WTC11 (cell line): ENCODE results near the gene FBN2. TPM values are rescaled to one million over a fixed set of nuclear protein-coding genes. Genes with fewer than 3 reads are reported as not detected.

Experiments used
- ATAC-seq: fragments of 200-7000 bp; cut with Tn5 transposase; 2 replicates; pipeline ENCODE4 v1.10.0; 2021; ENCODE audit warnings: mild to moderate bottlenecking, moderate library complexity
- CTCF ChIA-PET: fragments of 300-600 bp; sonication (Branson Sonifier 250); formaldehyde crosslinking; loops from one replicate; lab custom pipeline; 2021; ENCODE audit warnings: antibody characterized with exemption; lab: Charles Lee
- POLR2A ChIA-PET: fragments of 350-600 bp; sonication (Branson Sonifier 250); formaldehyde crosslinking; loops from one replicate; lab custom pipeline; 2021; ENCODE audit warnings: antibody characterized with exemption; lab: Charles Lee
- DNase-seq: peaks from one replicate; pipeline ENCODE4 v3.0.0; 2021; ENCODE audit warnings: low spot score
- H3K27ac Mint-ChIP-seq: 2 replicates; pipeline ENCODE4 v1.8.0; 2021; ENCODE audit warnings: mixed read lengths
- H3K27me3 Mint-ChIP-seq: 2 replicates; pipeline ENCODE4 v1.8.0; 2021; ENCODE audit warnings: low read depth, mild to moderate bottlenecking, moderate library complexity, mixed read lengths
- H3K36me3 Mint-ChIP-seq: 2 replicates; pipeline ENCODE4 v1.8.0; 2021; ENCODE audit warnings: mixed read lengths
- H3K4me1 Mint-ChIP-seq: 2 replicates; pipeline ENCODE4 v1.8.0; 2022; ENCODE audit warnings: mixed read lengths
- H3K4me3 Mint-ChIP-seq: 2 replicates; pipeline ENCODE4 v1.8.0; 2021; ENCODE audit warnings: mild to moderate bottlenecking, moderate library complexity, mixed read lengths
- H3K9me3 Mint-ChIP-seq: 2 replicates; pipeline ENCODE4 v1.8.0; 2021; ENCODE audit warnings: mixed read lengths
- ARID4B ChIP-seq: sonication (generic); formaldehyde crosslinking; IDR thresholded peaks from 2 replicates; pipeline ENCODE4 v1.8.0; 2023; ENCODE audit warnings: missing genetic modification reagents, mild to moderate bottlenecking, borderline replicate concordance
- ATF3 ChIP-seq: sonication (generic); formaldehyde crosslinking; conservative IDR thresholded peaks from 2 replicates; pipeline ENCODE4 v1.8.1; 2022; ENCODE audit warnings: mild to moderate bottlenecking, missing genetic modification reagents
- CREB1 ChIP-seq: sonication (generic); formaldehyde crosslinking; IDR thresholded peaks from 2 replicates; pipeline ENCODE4 v1.8.0; 2023; ENCODE audit warnings: mild to moderate bottlenecking, missing genetic modification reagents
- GRHL2 ChIP-seq: fragments of 250-450 bp; sonication (Bioruptor Pico); IDR thresholded peaks from 2 replicates; pipeline ENCODE4 v1.8.0; 2022; ENCODE audit warnings: mild to moderate bottlenecking, moderate library complexity; ENCODE audit not compliant: insufficient replicate concordance, severe bottlenecking
- JAZF1 ChIP-seq: fragments of 250-450 bp; sonication (Bioruptor Pico); IDR thresholded peaks from 2 replicates; pipeline ENCODE4 v1.9.0; 2021; ENCODE audit warnings: moderate library complexity, mild to moderate bottlenecking, inconsistent platforms
- MYBL2 ChIP-seq: sonication (generic); formaldehyde crosslinking; IDR thresholded peaks from 2 replicates; pipeline ENCODE4 v1.8.1; 2023; ENCODE audit warnings: mild to moderate bottlenecking, moderate library complexity, missing genetic modification reagents
- NFATC4 ChIP-seq: fragments of 250-450 bp; sonication (Bioruptor Pico); IDR thresholded peaks from 2 replicates; pipeline ENCODE4 v1.9.0; 2021; ENCODE audit warnings: mild to moderate bottlenecking
- TEAD1 ChIP-seq: sonication (generic); formaldehyde crosslinking; IDR thresholded peaks from 2 replicates; pipeline ENCODE4 v1.8.0; 2022; ENCODE audit warnings: mild to moderate bottlenecking, missing genetic modification reagents
- ZMAT4 ChIP-seq: fragments of 250-450 bp; sonication (Bioruptor Pico); IDR thresholded peaks from 2 replicates; pipeline ENCODE4 v1.9.0; 2021; ENCODE audit warnings: mild to moderate bottlenecking
- ZNF219 ChIP-seq: sonication (generic); formaldehyde crosslinking; IDR thresholded peaks from 2 replicates; pipeline ENCODE4 v1.8.0; 2023; ENCODE audit warnings: missing genetic modification reagents, mild to moderate bottlenecking, borderline replicate concordance
- ZNF281 ChIP-seq: sonication (generic); formaldehyde crosslinking; IDR thresholded peaks from 2 replicates; pipeline ENCODE4 v1.8.0; 2023; ENCODE audit warnings: mild to moderate bottlenecking, missing genetic modification reagents
- ZNF317 ChIP-seq: sonication (generic); formaldehyde crosslinking; IDR thresholded peaks from 2 replicates; pipeline ENCODE4 v1.8.1; 2023; ENCODE audit warnings: low read depth, mild to moderate bottlenecking, moderate library complexity, missing genetic modification reagents, borderline replicate concordance
- total RNA-seq: library from RNA; stranded (reverse); gene quantifications from 3 replicates; pipeline ENCODE4 v1.2.3, GENCODE V29; 2021
- TF ChIP-seq, protein P1 (sequence below): fragments of 250-450 bp; sonication (Bioruptor Pico); IDR thresholded peaks from 2 replicates; pipeline ENCODE4 v1.8.0; 2021; ENCODE audit warnings: mild to moderate bottlenecking
- TF ChIP-seq, protein P2 (sequence below): fragments of 250-450 bp; sonication (Bioruptor Pico); IDR thresholded peaks from 2 replicates; pipeline ENCODE4 v1.9.0; 2021; ENCODE audit warnings: mild to moderate bottlenecking, borderline replicate concordance
- TF ChIP-seq, protein P3 (sequence below): sonication (generic); formaldehyde crosslinking; IDR thresholded peaks from 2 replicates; pipeline ENCODE4 v1.8.1; 2023; ENCODE audit warnings: mild to moderate bottlenecking, missing genetic modification reagents, moderate library complexity

The FBN2 gene
- total RNA-seq, 1 experiment from 2014 or later, result 56.7 TPM

- Mint-ChIP-seq H3K4me3 (no peak overlapping the region), H3K27me3 (no peaks in the 10 kb centered on the region), H3K36me3 (peaks cover 15% of the 10 kb centered on the region), H3K9me3 (no peaks in the 10 kb centered on the region), H3K4me1 (peaks cover 7% of the 10 kb centered on the region), H3K27ac (no peak overlapping the region)
- CTCF ChIA-PET, result no interaction called here
- ATAC-seq (no peak), DNase-seq (no peak)
- POLR2A ChIA-PET, result no interaction called here
- TF ChIP-seq ZNF219 (no peak), ZMAT4 (no peak), GRHL2 (CRISPR knock-in tag) (no peak), ARID4B (CRISPR knock-in tag) (no peak), TEAD1 (CRISPR knock-in tag) (no peak), ZNF281 (CRISPR knock-in tag) (no peak)
These were observed 182.1 kb downstream of the FBN2 start for GRCh38 chr5:128355961-128356360.

DNA sequence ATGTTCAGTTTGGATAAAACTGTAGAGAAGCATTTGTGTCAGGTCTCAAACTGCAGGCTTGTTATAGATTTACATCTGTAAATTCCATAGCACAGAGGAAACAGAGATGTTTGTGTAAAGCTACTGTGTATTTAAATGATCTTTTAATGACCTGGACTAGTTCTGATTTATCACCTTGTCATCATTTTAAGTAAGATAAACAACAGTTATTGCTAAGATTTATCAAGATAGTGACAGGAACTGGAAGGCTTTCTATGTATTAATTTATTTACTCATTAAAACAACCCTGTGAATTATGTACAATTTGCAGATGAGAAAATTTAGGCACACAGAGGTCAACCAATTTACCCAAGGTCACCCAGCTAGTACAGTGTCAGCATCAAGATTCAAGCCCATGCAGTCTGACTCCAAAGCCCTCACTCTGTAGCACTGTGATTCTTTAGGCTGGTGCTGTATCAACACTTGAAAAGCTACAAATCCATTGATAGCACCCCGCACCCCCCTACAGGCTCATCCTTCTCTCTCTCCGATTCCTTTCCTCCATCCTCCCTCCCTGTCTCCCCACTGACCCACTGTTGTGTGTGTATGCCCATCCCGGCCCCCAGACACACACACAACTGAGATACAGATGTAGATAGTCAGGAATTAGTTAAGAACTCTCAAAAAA, 184.5 kb downstream of the FBN2 start:
- CTCF ChIA-PET, result no interaction called here
- H3K27me3 Mint-ChIP-seq, result no peaks in the 10 kb centered on the region
- TF ChIP-seq, protein P1, sequence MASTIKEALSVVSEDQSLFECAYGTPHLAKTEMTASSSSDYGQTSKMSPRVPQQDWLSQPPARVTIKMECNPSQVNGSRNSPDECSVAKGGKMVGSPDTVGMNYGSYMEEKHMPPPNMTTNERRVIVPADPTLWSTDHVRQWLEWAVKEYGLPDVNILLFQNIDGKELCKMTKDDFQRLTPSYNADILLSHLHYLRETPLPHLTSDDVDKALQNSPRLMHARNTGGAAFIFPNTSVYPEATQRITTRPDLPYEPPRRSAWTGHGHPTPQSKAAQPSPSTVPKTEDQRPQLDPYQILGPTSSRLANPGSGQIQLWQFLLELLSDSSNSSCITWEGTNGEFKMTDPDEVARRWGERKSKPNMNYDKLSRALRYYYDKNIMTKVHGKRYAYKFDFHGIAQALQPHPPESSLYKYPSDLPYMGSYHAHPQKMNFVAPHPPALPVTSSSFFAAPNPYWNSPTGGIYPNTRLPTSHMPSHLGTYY, result no peak
- TF ChIP-seq ATF3 (CRISPR knock-in tag) (no peak), ZNF317 (CRISPR knock-in tag) (no peak), ZMAT4 (no peak), ZNF219 (no peak), CREB1 (CRISPR knock-in tag) (no peak), MYBL2 (CRISPR knock-in tag) (no peak), NFATC4 (no peak), JAZF1 (CRISPR knock-in tag) (no peak)
- TF ChIP-seq, protein P2, sequence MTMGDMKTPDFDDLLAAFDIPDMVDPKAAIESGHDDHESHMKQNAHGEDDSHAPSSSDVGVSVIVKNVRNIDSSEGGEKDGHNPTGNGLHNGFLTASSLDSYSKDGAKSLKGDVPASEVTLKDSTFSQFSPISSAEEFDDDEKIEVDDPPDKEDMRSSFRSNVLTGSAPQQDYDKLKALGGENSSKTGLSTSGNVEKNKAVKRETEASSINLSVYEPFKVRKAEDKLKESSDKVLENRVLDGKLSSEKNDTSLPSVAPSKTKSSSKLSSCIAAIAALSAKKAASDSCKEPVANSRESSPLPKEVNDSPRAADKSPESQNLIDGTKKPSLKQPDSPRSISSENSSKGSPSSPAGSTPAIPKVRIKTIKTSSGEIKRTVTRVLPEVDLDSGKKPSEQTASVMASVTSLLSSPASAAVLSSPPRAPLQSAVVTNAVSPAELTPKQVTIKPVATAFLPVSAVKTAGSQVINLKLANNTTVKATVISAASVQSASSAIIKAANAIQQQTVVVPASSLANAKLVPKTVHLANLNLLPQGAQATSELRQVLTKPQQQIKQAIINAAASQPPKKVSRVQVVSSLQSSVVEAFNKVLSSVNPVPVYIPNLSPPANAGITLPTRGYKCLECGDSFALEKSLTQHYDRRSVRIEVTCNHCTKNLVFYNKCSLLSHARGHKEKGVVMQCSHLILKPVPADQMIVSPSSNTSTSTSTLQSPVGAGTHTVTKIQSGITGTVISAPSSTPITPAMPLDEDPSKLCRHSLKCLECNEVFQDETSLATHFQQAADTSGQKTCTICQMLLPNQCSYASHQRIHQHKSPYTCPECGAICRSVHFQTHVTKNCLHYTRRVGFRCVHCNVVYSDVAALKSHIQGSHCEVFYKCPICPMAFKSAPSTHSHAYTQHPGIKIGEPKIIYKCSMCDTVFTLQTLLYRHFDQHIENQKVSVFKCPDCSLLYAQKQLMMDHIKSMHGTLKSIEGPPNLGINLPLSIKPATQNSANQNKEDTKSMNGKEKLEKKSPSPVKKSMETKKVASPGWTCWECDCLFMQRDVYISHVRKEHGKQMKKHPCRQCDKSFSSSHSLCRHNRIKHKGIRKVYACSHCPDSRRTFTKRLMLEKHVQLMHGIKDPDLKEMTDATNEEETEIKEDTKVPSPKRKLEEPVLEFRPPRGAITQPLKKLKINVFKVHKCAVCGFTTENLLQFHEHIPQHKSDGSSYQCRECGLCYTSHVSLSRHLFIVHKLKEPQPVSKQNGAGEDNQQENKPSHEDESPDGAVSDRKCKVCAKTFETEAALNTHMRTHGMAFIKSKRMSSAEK (CRISPR knock-in tag), result no peak
- TF ChIP-seq, protein P3, sequence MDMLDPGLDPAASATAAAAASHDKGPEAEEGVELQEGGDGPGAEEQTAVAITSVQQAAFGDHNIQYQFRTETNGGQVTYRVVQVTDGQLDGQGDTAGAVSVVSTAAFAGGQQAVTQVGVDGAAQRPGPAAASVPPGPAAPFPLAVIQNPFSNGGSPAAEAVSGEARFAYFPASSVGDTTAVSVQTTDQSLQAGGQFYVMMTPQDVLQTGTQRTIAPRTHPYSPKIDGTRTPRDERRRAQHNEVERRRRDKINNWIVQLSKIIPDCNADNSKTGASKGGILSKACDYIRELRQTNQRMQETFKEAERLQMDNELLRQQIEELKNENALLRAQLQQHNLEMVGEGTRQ (CRISPR knock-in tag), result no peak

More for the DNA sequence above, 184.5 kb downstream of the FBN2 start:
- ATAC-seq (peak; percentile 75), DNase-seq (no peak)
- no peaks in the 10 kb centered on the region for H3K9me3 Mint-ChIP-seq
- peaks cover 18% of the 10 kb centered on the region for H3K36me3 Mint-ChIP-seq
- H3K4me3 Mint-ChIP-seq, result no peak overlapping the region
- POLR2A ChIA-PET, result no interaction called here
- peaks cover 10% of the 10 kb centered on the region for H3K4me1 Mint-ChIP-seq
- no peak overlapping the region; the same call in none of the 2 replicates for H3K27ac Mint-ChIP-seq
